HG02763 (cell line): ENCODE data around the gene TMEM179.

Experiments used
- ATAC-seq: cut with Tn5 transposase; IDR thresholded peaks from one replicate; pipeline ENCODE4 v1.9.1; 2021; ENCODE audit warnings: mild to moderate bottlenecking, moderate library complexity; ENCODE audit not compliant: unreplicated experiment

Gene TMEM179

DNA sequence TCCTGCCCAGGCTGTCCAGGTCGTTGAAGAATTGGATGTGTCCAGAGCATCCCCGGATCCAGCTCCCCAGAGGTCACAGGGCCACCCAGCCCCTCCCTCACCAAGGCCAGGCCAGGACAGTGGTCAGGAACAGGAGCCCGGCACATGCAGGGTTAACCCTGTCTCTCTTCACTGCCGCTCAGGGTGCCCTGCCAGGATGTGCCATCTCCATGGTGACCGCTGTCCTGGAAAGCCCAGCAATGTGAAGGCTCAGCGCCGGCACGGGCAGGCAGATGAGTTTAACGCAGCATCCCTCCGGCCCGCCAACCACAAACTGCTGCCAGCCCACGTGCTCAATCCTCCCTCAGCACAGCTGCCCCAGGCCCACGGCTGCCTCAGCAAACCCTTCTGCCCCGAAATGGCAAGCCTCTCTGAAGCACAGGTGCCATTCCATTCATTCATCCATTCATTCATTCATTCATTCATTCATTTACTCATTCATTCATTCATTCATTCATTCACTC lies 4.4 kb downstream of the TMEM179 start:
- ATAC-seq, result no peak

DNA sequence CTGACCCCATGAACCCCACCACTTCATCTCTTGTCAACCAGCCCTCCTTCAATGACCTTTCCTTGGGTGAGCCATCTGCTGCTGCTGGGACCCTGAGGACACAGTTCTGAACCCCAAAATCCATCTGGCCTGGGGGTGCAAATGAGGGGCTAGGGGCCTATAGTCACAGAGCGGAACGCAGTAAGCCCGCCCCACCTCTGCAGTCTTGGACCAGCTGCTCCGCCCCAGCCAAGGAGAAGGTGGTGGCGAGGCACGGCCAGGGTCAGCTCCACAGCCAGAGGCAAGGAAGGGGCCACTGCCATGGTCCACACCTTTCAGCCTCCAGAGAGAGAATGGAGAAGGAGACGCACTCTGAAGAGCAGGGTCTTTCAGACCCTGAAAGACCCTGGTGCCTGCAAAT lies 5.1 kb downstream of the TMEM179 start:
- no peak for ATAC-seq

DNA sequence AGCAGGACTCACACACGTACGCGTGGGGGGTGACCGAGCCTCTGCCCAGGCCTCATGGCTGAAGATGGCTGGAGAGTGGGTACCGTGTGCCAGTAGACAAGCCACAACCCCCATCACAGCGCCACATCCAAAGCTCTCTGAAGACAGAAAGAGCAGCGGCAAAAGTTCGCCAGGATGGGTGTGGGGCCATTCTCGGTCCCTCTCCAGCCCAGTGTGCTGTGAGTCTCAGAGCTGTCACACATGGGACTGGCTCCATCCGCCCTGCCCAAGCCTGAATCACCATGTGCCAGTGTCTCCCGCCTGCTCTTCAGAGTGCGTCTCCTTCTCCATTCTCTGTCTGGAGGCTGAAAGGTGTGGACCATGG lies 5.7 kb downstream of the TMEM179 start:
- no peak for ATAC-seq

DNA sequence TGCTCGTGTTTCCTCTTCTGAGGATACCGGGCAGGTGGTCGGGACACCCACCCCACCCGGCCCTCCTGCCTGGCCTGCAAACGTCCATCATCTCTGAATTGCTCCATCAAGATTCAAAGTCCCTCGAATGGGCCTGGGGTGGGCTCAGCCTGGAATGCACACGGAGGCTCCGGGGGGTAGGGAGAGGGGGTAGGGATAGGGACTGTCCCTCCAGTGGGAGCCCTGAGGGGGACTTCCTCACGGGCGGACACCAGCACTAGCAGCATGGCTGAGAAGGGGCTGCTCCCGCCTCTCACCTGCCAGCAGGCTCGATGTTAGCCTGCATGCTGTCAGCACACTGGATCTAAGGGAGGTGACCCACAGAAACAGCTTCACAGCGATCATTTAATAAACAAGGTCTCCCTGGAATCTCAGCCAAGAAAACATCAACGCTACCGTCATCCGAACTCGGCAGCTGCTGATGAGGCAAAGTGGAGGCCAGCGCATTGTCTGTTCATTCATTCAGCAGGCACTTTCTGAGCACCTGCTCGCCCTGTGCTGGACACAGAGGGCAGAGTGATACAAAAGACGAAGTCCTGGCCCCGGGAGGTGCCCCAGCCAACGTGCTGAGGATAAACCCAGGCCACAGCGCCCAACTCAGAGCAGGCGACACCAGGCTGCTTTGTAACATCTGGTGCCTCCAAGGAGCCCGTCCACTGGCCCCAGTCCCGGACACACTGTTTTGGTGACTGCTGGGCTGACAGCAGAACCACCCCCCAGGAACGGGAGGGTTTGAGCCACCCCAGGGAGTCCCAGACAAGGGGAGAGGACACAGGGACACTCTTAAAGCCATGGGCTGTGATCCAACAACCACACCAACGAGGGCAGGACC lies 6.3 kb downstream of the TMEM179 start:
- no peak for ATAC-seq

DNA sequence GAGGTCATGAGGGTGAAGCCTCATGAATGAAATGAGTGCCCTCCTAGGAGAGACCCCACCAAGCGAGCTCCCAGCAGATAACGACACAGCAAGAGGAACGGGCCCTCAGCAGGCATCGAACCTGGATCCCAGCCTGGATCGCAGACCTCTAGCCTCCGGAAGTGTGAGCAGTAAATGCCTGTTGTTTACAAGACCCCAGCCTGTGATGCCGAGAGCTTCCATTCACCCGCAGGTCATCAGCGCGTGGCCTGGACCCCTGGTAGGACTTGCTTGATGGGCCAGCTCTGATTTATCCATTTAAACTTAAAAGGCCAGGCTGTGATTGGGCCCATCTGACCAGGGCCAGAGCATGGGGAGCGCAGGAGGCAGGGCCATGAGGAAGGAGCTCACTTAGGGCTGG lies 7.0 kb downstream of the TMEM179 start:
- ATAC-seq, result no peak

DNA sequence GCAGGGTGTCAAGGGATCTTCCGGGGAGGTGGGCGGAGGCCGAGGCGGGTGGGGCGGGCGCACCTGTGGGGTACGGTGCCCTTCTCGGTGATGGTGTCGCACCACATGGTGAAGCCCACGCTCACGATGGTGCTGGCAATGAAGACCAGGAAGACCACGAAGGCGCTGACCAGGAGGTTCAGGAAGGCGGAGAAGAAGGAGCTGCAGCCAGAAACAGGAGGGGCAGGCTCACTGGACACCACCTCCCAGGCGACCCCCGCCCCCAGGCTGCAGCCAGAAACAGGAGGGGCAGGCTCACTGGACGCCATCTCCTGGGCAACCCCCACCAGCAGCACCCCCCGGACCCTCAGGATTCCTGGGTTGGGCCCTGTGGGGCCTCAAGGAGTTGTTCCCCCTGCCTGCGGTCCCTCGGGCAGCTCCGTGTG lies 7.6 kb downstream of the TMEM179 start:
- ATAC-seq, result no peak

DNA sequence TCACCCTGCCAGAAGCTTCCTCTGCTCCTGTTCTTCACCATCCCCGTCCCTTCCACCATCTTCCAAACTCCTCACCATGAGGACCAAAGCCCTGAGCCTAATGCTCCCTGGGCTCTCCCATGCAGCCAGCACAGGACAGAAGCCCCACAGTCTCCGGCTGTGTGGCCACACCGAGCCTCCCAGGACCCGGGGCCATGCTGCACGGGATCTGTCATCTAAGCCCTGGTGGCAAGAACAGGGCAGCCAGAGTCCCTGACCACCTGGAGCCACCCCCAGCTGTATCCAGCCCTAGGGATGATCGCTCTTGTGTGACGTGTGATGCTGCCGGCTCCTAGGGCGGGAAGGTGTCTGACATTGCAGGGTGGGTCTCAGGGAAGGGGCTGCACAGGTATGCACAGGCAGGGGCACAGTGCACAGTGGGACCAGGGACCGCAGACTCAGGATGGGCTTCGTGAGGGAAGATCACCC lies 8.1 kb downstream of the TMEM179 start:
- ATAC-seq, result no peak

DNA sequence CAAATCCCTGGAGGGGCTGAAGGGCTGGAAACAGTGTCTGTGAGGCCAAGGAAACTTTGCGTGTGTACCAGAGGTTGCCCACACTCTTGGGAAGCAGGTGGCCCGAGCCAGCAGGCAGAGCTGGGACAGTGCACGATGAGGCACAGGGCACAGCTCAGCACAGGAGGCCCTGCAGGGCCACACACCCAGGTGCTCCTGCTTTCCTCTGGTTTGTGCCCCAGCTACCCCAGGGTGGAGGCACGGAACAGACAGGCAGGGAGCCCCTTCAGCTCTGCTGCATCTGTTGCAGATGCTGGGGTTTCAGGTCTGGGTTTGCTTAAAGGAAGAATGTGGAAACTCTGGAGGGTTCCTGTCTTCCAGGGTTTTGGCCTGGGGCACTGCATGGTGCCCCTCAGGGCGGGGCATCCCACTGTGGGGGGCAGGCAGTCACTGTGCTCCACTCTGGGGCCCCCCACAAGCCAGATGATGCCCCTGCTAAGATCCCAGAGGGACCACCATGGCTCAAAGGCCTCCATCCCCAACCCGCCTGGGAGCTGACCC lies 8.6 kb downstream of the TMEM179 start:
- ATAC-seq, result no peak

DNA sequence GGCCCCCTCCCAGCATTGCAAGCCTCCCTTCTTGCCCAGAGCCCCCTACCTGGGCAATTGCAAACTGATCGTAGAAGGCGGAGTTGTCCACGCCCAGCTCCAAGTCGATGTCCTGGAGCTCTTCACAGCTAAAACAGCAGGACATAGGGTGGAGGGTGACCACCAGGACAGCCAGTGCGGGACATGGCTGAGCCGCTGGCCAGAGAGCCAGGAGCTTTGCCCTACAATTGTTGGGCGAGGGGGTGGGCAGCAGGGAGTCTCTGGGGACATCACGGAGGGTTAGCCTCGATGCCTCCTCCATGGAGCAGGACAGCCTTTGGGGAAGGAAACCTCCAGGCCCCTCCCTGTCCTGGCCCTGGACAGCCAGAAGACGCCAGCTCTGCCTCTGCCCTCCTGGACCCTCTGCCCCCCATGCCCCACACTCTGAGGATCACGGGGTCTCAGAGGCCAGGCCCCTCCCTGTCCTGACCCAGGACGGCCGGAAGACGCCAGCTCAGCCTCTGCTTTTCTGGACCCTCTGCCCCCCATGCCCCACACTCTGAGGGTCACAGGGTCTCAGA lies 9.4 kb downstream of the TMEM179 start:
- no peak for ATAC-seq

DNA sequence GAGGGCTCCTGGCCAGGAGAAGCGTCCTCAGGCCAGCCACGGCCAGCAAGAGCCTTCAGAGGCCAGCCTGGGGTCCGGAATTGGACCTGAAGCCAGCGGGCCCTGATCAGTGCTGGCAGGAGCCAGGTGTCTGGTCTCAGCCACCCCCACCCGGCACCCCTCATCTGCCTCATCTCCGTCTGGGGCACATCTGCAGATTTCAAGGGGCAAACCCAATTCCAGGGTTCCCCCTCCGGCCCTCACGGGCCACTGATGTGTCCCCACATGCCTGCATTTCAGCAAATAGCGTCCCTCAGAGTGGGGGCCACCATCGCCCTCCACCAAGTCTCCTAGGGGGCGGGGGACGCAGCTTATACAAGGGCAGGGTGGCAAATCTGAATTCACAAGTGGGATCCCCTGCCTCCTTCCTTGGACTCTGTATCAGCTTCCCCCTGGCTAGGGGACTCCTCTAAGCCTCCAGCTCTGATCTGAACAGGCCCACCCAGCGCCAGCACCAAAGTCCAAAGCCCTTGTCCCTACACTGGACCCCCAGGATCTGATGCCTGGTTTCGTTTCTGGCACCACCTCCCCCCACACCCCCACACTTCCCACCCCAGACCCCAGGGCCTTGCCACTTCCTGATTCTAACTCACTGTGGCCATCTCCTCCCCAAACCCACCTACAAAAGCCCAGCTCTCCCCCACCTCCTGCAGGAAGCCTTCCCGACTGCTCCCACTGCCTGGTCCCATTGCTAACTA lies 10.1 kb downstream of the TMEM179 start:
- ATAC-seq, result no peak

DNA sequence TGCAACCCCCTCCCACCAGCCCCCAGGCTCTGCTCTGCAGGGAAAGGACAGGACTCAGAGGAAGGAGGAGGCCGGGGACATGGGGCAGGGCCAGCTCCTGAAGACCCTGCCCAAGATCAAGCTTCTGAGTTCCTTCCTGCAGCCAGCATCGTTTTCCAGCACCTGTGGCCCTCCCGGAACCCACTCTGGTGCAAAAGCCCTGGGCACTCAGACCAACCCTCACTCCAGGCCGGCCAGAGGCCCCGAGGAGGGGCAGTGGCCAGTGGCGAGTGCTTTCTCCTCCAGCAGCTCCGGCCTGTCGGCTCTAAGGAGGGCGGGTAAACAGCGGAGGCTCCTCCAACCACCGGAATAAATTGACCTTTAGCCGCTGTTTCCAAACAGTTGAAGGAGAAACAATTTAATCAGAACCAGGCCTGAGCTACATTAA lies 10.8 kb downstream of the TMEM179 start:
- no peak for ATAC-seq

DNA sequence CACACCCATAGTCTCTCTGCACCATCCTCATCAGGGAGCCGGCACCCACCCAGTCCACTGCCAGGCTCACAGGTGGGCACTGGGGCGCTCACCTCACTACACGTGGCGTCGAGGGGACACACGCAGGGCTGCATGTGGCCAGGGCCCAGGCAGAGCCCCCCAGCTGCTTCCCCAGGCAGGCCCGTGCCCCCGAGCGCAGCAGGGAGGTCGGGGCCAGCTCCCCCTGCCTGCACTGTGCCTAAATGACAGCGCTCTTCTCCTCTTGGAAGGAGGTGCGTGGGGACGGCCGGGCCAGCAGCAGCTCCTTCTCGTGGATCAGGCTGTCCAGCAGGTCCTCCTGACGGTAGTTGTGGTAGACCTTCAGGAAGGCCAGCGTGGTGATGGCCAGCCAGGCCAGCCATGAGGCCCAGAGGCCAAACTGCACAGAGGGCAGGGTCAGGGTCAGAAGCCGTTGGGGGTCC lies 11.3 kb downstream of the TMEM179 start:
- ATAC-seq, result no peak

DNA sequence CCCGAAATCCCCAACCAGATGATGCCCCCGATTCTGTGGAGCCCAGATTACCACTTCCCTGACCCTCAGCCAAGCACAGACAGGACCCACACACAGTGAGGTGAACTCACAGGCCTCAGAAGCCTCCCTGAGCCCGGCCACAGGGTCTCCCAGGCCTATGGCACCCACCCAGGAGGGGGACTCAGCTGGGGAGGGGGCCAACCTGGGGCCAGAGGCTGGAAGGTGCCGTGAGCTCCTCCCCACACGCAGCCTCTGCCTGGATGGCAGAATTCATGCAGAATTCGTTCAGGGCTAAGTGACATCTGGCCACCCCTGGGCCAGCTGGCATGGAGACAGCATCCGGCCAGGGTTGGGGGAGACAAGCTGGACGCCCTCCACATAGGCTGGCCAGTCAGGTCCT lies 11.8 kb downstream of the TMEM179 start:
- ATAC-seq, result no peak

DNA sequence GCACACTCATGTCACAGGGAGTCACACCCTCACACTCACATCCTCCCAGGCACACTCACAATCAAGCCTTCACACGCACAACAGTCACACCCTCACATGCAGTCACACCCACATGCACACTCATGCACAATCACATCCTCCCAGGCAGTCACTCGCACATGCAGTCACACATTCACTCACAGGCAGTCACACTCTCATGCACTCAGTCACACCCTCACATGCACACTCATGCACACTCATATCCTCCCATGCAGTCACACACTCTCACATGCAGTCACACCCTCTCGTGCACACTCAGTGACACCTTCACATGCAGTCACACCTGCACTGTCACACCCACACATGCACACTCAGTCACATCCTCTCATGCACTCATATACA lies 12.3 kb downstream of the TMEM179 start:
- no peak for ATAC-seq

DNA sequence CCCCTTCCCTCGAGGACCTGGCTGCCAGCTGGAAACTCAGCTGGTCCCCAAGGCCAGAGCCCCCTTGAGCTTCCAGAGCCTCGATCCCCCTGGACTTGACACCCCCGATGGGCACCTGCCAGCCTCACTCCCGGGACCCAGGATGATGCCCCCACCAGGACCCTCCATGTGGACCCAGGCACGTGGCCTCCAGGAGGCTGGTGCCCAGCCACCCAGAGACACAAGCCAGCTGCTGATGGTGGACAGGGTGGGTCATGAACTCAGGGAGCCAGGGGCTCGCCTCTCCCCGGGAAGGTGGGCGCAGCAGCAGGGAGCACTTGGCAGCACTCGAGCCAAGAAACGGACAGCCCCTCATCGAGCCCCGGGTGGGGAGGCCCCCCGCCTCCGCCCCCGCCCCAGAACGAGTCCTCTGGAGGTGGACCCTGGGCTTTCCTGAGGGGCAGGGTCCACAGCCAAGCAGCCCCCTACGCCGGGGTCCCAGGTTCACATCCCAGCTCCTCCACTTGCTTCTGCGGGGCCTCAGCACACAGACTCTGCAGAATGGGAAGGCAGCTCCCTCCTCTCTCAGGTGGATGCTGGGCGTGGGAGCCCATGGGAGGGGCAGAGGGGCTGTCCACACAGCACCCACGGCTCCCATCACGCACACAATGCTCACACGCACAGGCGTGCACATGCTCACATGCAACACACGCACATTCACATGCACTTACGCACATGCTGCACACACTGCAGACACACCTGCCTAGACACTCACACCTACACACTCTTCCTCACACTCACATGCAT lies 12.9 kb downstream of the TMEM179 start:
- no peak for ATAC-seq

DNA sequence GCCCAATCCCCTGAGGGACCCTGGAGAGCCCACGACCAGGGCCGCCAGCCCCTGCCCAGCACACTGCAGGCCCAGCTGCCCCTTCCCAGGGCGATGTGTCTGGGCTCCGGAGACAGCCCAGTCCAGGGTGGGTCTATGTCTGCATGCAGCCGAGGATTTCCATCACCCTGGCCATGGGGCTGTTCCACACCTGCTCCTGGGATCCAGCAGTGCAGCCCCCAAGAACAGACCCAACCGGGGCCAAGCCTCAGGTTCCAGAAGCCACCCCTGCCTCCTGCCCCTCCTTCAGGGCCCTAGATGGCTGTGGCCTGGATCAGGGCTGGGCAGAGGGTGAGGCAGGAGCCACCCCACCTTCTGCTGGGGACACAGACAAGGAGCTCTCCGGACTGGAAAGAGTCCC lies 13.5 kb downstream of the TMEM179 start:
- ATAC-seq, result no peak

DNA sequence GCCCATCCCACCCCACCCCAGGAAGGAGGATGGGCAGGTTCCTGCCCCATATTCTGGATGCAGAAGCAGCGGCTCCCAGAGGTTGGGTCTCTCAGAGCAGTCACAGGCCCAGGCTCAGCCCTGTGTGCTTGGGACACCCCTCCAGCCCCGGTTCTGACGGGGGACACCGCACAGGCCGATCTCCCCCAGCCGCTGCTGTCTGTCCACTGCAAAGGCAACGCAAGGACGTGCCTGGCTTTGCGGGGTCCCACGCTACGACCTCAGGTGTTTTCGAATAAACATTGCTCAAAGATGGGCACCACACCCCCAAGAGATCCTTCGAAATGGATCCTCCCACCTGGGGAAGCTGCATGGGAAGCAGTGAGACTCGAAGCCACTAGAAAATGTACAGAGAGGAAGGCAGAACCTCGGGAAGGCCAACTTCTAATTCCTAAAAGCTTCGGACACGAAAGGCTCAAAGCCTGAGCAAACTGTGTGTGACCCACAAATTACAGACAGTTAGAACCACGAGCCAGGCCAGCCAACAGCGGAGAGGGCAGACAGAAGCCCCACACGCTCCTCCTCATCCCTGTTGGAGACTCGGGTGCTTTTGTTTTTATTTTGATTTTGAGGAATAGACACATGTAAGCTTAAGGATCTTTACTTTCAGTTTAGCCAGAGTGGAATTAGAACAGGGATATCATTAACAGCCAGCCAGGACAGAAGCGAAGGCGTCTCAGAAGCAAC lies 14.2 kb downstream of the TMEM179 start:
- no peak for ATAC-seq

DNA sequence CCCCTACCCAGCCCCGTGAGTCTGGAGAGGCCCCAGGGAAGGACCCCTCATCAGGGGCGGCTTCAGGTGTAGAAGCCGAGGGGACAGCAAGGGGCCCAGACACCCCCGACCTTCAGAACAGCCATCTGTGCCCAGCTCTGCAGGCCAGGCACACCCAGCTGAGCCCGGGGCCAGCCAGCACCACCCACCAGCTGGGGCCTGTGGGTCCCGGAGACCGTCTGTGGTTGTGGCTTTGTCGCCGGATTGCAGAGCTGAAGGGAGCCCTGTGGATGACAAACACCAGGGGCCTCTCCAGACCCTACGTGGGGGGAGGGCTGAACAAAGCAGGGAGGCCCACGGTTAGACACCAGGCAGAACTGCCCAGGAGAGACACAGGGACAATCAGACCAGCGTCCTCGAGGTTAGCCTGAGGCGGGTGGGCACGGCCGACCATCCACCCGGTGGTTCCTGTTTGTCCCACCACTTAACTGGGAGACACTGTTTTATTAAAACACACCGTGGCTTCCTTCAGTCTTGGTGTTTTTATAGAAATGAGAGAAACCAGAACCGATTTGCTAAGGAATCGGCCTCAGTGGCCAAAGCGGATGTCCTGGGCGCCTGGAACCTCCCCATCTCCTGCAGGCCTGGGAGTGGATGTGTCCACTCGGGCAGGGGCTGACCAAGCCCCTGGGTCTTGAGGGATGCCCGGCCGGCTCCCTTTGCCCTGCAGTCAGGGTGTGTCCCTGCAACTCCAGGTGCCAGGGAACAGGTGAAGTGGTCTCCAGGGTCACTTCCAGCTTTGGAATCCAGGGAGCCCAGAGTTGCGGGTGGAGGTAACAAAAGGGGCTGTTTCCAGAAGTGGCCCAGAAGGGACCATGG lies 15.0 kb downstream of the TMEM179 start:
- no peak for ATAC-seq
